HepG2 (cell line): ENCODE measurements around the gene MIER1. TPM values are rescaled to one million over a fixed set of nuclear protein-coding genes. Genes with fewer than 3 reads are reported as not detected.
A peak's percentile ranks its signal among the peaks of the same experiment; 100 is the strongest.

Source experiments
- CREB1 ChIP-seq, 2 experiments: fragments of 450-650 bp in 1 of 2; IDR thresholded peaks; 2 replicates each; pipeline ENCODE4 v1.6.1; 2016 to 2017; ENCODE audit warnings: control low read depth in 1 of 2, mild to moderate bottlenecking in 1 of 2, missing compliant biosample characterization in 1 of 2, missing genetic modification characterization in 1 of 2
- KDM5A ChIP-seq: fragments of 200-600 bp; sonication (generic); IDR thresholded peaks from 2 replicates; pipeline ENCODE4 v1.7.0; 2018; ENCODE audit warnings: antibody characterized with exemption, mild to moderate bottlenecking, low read length, borderline replicate concordance
- TCF7L2 ChIP-seq: IDR thresholded peaks from 2 replicates; pipeline ENCODE4 v1.6.1; 2011; ENCODE audit warnings: mild to moderate bottlenecking, low read depth, low read length, moderate library complexity
- ZNF224 ChIP-seq: sonication (generic); formaldehyde crosslinking; IDR thresholded peaks from 2 replicates; pipeline ENCODE4 v1.5.0; 2020; ENCODE audit warnings: mild to moderate bottlenecking, missing genetic modification reagents
- ZNF781 ChIP-seq: sonication (generic); formaldehyde crosslinking; IDR thresholded peaks from 2 replicates; pipeline ENCODE4 v1.5.1; 2020; ENCODE audit warnings: borderline replicate concordance, mild to moderate bottlenecking, missing genetic modification reagents; ENCODE audit errors: not compliant biosample characterization
- polyA plus RNA-seq, 8 experiments: library from polyadenylated mRNA; depleted of rRNA in 3 of 8; stranded (reverse) in 7 of 8; unstranded in 1 of 8; fragments of >200 nt; fragmentation: Illumina TruSeq in 4 of 8; extraction: Trizol in 4 of 8; gene quantifications; 2 replicates each; pipeline versions ENCODE4 v1.2.1 to v1.2.3, GENCODE V29; 2011 to 2016; ENCODE audit warnings: low read depth in 4 of 8, missing spikeins in 1 of 8, mixed read lengths in 1 of 8; ENCODE audit not compliant: insufficient read depth in 1 of 8
- total RNA-seq, 5 experiments: library from RNA; depleted of rRNA; stranded (reverse); fragments of >200 nt; fragmentation: Illumina TruSeq; extraction: Trizol; gene quantifications; 2 replicates each; pipeline ENCODE4 v1.2.3, GENCODE V29; 2016; ENCODE audit warnings: low read depth in 1 of 5
- TF ChIP-seq, protein P1 (sequence below): sonication (generic); formaldehyde crosslinking; IDR thresholded peaks from 2 replicates; pipeline ENCODE4 v1.5.0; 2020; ENCODE audit warnings: mild to moderate bottlenecking, missing genetic modification reagents, borderline replicate concordance
- TF ChIP-seq, protein P2 (sequence below): sonication (generic); formaldehyde crosslinking; IDR thresholded peaks from 2 replicates; pipeline ENCODE4 v1.5.1; 2020; ENCODE audit warnings: missing genetic modification reagents, mild to moderate bottlenecking, borderline replicate concordance
- TF ChIP-seq, protein P3 (sequence below): sonication (generic); formaldehyde crosslinking; IDR thresholded peaks from 2 replicates; pipeline ENCODE4 v1.5.1; 2020; ENCODE audit warnings: mild to moderate bottlenecking, missing genetic modification reagents, borderline replicate concordance
- TF ChIP-seq, protein P4 (sequence below): sonication (generic); formaldehyde crosslinking; IDR thresholded peaks from 2 replicates; pipeline ENCODE4 v1.5.0; 2020; ENCODE audit warnings: missing genetic modification reagents
- TF ChIP-seq, protein P5 (sequence below): sonication (generic); formaldehyde crosslinking; IDR thresholded peaks from 2 replicates; pipeline ENCODE4 v1.4.0; 2020; ENCODE audit warnings: mild to moderate bottlenecking, missing genetic modification reagents

The MIER1 gene
- total and polyA plus RNA-seq, 2 of the 13 experiments (the other 11 are each of a cell fraction or from before 2014, with no cell fraction given): 7.0 to 30.4 TPM

DNA sequence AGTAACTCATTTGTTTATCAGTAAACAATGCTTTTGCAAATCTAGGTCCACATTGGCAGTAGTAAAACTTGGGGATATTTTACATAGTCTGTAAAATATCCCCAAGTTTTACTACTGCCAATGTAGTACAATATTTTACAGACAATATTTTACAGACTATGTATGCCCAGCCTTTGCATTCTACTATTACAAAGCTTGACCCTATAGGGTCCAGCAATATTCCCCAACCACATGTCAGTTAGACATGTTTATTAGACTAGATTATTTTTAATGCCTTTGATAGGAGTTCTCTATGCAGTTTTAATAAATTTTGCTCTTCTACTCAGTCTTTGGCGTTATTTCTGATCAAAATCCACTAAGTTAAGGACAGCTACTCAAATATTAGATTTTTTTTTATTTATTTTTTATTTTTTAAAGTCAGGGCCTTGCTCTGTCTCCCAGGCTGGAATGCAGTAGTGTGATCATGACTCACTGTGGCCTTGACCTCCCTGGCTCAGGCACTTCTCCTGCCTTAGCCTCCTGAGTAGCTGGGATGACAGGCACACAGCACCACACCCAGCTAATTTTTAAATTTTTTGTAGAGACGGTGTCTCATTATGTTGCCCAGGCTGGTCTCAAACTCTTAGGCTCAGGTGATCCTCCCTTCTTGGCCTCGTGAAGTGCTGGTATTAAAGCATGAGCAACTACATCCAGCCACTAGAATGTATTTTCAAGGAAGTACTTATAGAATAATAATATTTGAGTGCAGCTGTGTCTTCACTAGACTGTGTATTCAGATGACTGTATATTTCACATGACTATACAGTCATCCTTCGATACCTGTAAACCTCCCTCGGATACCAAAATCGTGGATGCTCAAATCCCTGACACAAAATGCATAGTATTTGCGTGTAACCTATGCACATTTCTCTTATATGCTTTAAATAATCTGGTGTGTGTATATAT lies 19.8 kb downstream of the MIER1 start (continued):
- TF ChIP-seq, protein P1, sequence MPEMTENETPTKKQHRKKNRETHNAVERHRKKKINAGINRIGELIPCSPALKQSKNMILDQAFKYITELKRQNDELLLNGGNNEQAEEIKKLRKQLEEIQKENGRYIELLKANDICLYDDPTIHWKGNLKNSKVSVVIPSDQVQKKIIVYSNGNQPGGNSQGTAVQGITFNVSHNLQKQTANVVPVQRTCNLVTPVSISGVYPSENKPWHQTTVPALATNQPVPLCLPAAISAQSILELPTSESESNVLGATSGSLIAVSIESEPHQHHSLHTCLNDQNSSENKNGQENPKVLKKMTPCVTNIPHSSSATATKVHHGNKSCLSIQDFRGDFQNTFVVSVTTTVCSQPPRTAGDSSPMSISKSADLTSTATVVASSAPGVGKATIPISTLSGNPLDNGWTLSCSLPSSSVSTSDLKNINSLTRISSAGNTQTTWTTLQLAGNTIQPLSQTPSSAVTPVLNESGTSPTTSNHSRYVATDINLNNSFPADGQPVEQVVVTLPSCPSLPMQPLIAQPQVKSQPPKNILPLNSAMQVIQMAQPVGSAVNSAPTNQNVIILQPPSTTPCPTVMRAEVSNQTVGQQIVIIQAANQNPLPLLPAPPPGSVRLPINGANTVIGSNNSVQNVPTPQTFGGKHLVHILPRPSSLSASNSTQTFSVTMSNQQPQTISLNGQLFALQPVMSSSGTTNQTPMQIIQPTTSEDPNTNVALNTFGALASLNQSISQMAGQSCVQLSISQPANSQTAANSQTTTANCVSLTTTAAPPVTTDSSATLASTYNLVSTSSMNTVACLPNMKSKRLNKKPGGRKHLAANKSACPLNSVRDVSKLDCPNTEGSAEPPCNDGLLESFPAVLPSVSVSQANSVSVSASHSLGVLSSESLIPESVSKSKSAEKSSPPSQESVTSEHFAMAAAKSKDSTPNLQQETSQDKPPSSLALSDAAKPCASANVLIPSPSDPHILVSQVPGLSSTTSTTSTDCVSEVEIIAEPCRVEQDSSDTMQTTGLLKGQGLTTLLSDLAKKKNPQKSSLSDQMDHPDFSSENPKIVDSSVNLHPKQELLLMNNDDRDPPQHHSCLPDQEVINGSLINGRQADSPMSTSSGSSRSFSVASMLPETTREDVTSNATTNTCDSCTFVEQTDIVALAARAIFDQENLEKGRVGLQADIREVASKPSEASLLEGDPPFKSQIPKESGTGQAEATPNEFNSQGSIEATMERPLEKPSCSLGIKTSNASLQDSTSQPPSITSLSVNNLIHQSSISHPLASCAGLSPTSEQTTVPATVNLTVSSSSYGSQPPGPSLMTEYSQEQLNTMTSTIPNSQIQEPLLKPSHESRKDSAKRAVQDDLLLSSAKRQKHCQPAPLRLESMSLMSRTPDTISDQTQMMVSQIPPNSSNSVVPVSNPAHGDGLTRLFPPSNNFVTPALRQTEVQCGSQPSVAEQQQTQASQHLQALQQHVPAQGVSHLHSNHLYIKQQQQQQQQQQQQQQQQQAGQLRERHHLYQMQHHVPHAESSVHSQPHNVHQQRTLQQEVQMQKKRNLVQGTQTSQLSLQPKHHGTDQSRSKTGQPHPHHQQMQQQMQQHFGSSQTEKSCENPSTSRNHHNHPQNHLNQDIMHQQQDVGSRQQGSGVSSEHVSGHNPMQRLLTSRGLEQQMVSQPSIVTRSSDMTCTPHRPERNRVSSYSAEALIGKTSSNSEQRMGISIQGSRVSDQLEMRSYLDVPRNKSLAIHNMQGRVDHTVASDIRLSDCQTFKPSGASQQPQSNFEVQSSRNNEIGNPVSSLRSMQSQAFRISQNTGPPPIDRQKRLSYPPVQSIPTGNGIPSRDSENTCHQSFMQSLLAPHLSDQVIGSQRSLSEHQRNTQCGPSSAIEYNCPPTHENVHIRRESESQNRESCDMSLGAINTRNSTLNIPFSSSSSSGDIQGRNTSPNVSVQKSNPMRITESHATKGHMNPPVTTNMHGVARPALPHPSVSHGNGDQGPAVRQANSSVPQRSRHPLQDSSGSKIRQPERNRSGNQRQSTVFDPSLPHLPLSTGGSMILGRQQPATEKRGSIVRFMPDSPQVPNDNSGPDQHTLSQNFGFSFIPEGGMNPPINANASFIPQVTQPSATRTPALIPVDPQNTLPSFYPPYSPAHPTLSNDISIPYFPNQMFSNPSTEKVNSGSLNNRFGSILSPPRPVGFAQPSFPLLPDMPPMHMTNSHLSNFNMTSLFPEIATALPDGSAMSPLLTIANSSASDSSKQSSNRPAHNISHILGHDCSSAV: no peak
- TF ChIP-seq, protein P2, sequence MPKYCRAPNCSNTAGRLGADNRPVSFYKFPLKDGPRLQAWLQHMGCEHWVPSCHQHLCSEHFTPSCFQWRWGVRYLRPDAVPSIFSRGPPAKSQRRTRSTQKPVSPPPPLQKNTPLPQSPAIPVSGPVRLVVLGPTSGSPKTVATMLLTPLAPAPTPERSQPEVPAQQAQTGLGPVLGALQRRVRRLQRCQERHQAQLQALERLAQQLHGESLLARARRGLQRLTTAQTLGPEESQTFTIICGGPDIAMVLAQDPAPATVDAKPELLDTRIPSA (CRISPR knock-in tag): no peak
- TF ChIP-seq, protein P3, sequence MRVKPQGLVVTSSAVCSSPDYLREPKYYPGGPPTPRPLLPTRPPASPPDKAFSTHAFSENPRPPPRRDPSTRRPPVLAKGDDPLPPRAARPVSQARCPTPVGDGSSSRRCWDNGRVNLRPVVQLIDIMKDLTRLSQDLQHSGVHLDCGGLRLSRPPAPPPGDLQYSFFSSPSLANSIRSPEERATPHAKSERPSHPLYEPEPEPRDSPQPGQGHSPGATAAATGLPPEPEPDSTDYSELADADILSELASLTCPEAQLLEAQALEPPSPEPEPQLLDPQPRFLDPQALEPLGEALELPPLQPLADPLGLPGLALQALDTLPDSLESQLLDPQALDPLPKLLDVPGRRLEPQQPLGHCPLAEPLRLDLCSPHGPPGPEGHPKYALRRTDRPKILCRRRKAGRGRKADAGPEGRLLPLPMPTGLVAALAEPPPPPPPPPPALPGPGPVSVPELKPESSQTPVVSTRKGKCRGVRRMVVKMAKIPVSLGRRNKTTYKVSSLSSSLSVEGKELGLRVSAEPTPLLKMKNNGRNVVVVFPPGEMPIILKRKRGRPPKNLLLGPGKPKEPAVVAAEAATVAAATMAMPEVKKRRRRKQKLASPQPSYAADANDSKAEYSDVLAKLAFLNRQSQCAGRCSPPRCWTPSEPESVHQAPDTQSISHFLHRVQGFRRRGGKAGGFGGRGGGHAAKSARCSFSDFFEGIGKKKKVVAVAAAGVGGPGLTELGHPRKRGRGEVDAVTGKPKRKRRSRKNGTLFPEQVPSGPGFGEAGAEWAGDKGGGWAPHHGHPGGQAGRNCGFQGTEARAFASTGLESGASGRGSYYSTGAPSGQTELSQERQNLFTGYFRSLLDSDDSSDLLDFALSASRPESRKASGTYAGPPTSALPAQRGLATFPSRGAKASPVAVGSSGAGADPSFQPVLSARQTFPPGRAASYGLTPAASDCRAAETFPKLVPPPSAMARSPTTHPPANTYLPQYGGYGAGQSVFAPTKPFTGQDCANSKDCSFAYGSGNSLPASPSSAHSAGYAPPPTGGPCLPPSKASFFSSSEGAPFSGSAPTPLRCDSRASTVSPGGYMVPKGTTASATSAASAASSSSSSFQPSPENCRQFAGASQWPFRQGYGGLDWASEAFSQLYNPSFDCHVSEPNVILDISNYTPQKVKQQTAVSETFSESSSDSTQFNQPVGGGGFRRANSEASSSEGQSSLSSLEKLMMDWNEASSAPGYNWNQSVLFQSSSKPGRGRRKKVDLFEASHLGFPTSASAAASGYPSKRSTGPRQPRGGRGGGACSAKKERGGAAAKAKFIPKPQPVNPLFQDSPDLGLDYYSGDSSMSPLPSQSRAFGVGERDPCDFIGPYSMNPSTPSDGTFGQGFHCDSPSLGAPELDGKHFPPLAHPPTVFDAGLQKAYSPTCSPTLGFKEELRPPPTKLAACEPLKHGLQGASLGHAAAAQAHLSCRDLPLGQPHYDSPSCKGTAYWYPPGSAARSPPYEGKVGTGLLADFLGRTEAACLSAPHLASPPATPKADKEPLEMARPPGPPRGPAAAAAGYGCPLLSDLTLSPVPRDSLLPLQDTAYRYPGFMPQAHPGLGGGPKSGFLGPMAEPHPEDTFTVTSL (CRISPR knock-in tag): peak; percentile 36; the same call in 1 of the 2 replicates
- TF ChIP-seq TCF7L2: no peak
- TF ChIP-seq ZNF781 (CRISPR knock-in tag): no peak
- TF ChIP-seq, protein P4, sequence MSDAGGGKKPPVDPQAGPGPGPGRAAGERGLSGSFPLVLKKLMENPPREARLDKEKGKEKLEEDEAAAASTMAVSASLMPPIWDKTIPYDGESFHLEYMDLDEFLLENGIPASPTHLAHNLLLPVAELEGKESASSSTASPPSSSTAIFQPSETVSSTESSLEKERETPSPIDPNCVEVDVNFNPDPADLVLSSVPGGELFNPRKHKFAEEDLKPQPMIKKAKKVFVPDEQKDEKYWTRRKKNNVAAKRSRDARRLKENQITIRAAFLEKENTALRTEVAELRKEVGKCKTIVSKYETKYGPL (CRISPR knock-in tag): no peak
- no peak for TF ChIP-seq ZNF224 (CRISPR knock-in tag)
- TF ChIP-seq, protein P5, sequence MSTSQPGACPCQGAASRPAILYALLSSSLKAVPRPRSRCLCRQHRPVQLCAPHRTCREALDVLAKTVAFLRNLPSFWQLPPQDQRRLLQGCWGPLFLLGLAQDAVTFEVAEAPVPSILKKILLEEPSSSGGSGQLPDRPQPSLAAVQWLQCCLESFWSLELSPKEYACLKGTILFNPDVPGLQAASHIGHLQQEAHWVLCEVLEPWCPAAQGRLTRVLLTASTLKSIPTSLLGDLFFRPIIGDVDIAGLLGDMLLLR (CRISPR knock-in tag): no peak
- no peak for TF ChIP-seq KDM5A
- TF ChIP-seq CREB1 (IDR thresholded peaks at IDR 0.05): no peak
- TF ChIP-seq CREB1 (CRISPR knock-in tag; IDR thresholded peaks at IDR 0.05): no peak
